Measurements from ENCODE around the gene WNT4. TPM values are rescaled to one million over a fixed set of nuclear protein-coding genes. Genes with fewer than 3 reads are reported as not detected.

WNT4 gene
- total RNA-seq, 2 donors from 2014 or later, result 2.5 to 3.1 TPM

DNA sequence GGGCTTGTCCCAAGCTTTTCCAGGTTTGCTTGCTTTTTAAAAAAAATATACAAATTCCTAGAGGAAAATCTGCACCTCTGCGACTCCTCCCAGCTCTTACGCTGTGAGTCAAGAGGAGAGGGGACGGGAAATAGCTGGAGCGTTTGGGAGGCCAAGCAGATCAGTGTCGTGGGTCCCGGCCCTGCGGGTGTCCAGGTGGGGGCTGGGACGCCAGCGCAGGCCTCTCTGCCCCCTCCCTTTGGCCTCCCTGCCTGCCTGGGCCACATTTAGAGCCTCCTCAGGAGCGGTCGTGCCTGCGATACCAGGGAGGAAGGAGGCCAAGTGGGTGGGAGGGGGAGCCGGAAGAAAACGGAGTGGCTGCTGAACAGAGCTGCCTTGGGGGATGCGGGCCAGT lies 9.0 kb downstream of the WNT4 start:
- intact Hi-C loops (cut with DNase I, micrococcal nuclease), result no loop called here
- DNase-seq, result no peak
- ATAC-seq, result no peak

DNA sequence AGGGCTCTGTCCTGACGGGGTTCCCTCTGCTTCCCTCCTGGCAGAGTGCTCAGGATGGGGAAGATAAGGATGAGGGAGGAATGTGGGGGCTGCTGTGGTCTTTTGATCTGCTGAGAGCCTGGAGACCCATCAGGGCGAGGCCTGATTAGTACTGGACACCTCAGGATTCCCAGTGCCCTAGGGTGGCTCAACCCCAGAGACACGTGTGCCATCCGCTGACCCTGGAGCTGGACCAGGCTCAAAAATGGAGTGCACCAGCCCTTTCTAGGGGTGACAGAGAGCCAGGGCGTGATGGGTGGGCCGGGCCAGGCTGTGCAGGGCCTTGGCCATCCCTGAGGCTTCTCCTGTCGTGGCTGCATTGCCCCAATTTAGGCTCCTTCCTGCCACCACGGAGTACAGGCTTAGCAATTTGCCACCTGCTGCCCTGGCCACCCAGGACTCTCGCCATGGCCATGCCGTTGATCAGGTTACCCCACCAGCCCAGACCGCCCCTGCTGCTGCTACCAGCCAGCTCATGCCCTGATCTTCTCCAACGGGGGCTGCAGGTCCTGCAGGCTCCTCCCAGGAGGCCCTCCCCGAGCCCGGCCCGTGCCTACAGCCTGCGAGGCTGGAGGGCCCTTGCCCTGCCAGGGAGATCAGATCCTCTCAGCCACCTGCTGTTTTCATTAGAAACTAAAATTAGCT lies 9.5 kb downstream of the WNT4 start:
- DNase-seq (no peak), ATAC-seq (no peak)
- intact Hi-C loops (cut with DNase I, micrococcal nuclease), result no loop called here

DNA sequence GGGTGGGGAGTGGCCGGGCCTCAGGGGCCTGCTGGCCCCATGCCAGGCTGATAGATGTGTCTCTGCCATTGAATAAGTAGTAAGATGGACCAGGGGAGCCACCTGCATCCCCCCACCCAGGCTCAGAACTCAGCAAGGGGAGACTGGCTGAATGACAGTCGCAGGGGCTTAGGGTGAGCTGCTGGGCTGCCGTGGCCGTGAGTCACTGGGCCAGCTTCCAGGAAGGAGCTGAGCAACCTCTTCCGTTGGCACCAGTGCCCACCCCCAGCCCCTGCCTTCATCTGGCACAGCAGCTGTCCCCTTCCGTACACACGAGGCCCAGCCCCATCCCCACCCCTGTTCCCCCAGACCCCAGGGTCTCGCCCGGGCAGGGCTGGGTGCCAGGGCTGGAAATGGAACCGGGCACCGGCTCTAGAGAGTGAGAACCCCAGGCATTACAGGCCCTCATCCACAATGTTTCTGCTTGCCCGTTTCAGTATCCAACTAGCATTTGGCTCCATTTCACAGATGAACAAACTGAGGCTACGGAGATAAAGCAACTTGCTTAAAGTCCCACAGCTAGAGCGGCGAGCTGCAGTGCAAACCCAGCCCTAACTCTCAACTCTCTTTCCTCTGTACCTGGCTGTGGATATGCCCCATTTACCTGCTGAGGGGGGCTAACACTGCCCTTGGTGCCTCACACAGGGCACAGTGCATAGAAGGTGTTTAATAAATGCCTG lies 10.2 kb downstream of the WNT4 start:
- no peak for ATAC-seq
- no peak for DNase-seq
- intact Hi-C loops (cut with DNase I, micrococcal nuclease), result no loop called here

DNA sequence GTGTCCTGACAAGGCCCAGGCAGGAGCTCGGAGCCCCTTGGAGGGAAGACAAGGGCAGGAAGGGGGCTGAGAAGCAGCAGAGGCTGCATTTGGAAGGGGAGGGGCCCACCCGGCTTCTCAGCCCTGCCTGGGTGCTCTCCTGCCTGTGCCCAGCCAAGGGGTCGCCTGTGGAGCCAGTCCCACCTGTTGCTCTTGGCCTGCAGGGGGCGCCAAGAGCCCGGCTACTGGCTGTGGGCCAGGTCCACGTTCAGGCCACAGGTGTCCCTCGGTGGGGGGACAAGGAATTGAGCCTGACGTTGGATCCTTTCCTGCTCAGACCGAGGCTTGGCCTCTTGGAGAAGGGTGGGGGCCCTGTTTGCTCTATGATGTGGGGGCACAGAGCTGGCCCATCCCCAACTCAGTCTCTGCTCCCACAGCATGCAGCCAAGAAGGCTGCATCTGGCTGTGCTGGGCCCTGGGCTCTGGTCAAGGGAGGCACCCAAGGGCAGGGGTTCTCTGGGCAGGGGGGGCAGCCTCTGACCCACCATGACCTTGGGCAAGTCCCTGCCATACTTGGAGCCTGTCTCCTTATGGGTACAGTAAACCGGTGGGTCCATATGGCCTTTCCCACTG lies 10.9 kb downstream of the WNT4 start:
- ATAC-seq (peak; percentile 77), DNase-seq (peak in 1 of 2 donors; percentile 71)
- intact Hi-C loops (cut with DNase I, micrococcal nuclease), result no loop called here

DNA sequence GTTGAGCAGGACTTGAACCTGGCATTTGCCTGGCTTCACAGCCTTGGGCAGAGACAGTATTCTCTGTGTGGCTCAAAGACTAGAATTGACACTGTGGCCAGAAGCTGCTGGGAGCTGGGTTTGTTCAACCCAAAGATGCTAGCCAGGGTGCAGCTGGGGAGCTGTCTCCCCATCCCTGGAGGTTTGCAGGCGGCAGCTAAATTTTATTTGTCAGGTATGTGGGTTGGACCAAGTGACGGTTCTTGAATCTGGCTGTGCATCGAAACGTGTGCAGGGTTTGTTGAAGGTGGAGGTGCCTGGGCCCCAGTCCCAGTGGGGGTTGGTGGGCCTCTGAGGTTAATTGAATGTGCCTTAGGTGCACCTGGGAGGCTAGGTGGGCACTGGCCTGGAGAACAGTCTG lies 11.8 kb downstream of the WNT4 start:
- intact Hi-C loops (cut with DNase I, micrococcal nuclease), result no loop called here
- ATAC-seq, result no peak
- DNase-seq, result no peak

DNA sequence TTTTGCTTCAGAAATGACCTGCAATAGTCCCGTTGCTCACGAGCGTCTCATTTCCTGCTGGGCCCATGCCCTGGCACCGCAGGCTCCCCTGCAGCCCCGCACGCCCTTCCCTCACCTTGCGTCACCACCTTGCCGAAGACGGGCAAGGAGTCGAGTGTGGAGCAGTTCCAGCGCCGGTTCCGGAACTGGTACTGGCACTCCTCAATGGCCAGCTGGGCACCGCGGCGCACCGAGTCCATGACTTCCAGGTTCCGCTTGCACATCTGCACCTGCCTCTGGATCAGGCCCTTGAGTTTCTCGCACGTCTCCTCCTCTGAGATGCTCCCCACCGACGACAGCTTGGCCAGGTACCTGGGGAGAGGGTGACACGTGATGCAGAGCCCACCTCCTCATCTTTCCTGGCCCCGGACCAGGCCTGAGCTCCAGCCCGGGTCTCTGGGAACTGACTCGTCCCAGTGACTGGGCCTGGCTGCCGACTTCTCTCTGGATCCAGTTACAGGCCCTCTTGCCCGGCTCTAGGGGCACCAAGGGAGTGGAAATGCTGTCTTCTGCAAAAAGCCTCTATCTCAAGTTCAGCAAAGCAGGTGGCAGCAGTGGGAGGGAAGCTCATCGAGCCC lies 13.3 kb downstream of the WNT4 start:
- ATAC-seq (no peak), DNase-seq (no peak)
- intact Hi-C loops (cut with DNase I, micrococcal nuclease), result no loop called here

DNA sequence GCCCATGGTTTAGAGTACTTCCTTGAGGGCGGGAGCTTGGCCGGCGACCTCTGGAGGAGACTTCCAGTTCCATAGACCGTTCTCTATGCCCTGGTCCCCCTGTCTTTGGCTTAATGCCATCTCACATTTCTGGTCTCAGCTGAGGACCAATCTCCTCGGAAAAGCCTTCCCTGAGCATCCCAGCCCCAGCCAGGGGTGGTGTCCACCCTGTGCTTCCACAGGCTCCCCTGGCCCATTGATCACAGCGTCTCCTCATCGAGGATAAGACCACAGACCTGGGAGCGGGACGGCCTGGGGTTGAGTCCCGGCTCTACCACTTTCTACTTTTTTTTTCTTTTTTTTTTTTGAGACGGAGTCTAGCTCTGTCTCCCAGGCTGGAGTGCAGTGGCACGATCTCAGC lies 14.5 kb downstream of the WNT4 start:
- no peak for DNase-seq
- ATAC-seq, result no peak
- intact Hi-C loops (cut with DNase I, micrococcal nuclease), result no loop called here

DNA sequence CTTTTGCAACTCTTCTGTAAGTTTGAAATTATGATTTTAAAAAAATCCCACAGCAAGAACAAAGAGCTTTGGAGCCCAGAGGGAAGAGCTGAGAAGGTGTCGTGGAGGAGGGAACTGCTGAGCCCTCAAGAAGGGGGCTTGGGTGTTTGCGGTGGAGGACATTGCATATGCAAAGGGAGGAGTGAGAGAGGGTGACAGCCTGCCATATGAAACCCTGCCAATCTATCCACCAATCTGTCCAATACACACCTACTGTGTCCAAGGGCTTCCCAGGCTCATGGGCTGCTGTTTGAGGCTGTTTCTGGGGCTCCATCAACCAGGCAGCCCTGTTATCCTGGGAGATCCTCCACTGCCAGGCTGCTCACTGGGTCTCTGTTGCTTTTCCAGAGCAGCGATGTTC lies 15.2 kb downstream of the WNT4 start:
- no peak for ATAC-seq
- no peak for DNase-seq
- intact Hi-C loops (cut with DNase I, micrococcal nuclease), result no loop called here

DNA sequence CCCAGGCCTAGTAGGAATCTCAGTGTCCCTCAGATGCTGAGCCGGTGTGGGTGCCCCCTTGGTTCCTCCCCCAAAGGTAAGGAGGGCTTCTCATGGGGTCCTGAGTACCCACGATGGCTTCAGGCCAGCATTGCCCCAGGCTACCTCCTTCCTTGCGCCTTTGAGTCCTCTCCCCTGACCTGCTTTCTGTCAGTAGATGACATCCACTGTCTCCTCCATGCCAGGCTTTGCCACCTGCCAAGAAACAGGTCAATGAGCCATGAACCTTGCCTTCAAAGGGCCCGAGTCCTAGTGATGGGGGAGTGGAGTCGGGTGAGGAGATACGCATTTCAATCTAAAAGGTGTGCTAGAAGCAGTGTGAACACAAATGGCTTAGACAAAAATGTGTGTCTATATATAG lies 15.6 kb downstream of the WNT4 start:
- intact Hi-C loops (cut with DNase I, micrococcal nuclease), result no loop called here
- ATAC-seq, result no peak
- no peak for DNase-seq

DNA sequence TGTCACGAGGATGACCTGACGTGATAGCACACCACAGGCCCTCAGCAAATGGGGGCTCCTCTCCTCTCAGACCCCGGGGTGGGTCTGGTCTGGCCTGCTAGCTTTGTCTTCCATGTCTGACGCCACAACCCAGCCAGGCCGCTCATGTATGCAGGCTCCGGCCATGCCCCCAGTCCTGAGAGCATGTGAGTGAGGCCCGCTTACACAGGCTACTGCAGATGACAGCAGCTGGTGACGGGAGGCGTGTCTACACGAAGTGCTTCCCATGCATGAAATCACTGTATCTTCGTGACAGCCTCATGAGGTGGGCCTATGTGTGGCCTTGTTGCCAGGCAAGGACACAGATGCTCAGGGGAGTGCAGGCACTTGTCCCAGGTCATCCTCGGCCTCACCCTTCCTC lies 16.4 kb downstream of the WNT4 start:
- intact Hi-C loops (cut with DNase I, micrococcal nuclease), result no loop called here
- ATAC-seq, result no peak
- DNase-seq, result no peak

DNA sequence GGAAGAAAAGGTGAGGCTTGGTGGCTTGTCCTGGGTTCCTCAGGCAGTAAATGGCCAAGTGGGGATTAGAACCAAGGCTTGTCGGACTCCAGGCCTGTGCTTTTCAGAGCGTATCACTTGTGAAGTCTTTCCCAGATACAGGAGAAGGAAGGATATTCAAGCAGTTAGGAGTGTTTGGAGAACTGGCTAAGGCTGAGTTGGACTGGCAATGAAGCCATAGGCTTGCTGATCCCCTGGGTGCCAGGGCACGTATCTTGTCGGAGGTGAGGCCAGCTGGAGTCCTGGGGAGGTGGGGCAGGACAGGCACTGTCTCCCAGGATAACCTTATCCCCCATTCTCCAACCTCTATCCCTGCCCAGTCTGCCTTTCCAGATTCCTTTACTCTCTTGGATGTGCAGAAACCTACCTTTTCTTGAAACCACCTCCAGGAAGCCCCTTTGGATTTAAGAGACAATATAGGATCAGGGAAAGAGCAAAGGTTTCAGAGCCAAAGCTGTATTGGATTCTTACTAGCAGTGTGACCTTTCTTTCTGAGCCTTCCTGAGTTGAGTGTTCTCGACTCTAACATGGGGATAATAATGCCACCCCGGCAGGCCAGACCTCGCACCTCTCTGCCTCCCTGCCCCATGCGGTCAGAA lies 18.2 kb downstream of the WNT4 start:
- DNase-seq (no peak), ATAC-seq (no peak)
- intact Hi-C loops (cut with DNase I, micrococcal nuclease), result no loop called here

DNA sequence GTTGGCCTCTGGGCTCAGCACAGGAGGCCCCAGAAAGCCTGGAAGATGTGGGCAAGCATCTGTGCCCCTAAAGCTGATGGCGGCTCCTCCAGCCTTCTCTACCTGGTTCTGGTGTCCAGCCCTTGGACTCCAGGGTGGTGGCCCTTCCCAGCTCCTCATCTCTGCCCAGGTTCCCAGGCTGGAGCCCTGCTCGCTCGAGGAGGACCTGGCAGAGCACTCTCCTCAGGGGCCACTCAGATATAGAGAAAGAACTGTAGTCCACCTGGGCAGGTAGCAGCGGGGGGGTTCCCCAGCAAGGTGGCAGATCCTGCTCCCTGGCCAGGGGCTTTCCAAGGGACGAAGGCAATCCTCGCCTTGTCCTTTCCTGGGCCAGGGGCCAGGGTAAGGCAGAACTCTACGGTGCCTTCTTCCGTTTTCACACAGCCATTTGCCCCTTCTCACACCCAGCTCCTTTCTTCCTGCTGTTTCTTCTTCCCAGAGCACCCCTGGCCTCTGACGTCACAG lies 18.9 kb downstream of the WNT4 start:
- DNase-seq, result no peak
- intact Hi-C loops (cut with DNase I, micrococcal nuclease), result no loop called here
- no peak for ATAC-seq

DNA sequence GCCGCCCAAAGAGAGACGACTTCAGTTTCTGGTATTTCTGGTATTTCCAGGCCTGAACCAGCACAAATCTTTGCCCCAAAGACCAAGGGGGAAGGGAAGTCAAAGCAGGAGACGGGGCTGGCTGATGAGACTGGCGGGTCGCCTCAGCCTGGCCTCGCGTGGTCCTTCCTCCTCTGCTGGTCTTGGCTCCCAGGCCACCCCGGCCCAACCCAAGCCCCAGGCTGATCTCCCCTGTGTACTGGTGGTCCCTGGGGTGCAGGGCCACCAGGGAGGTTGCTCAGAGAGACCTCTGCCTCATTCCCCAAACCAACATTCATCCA lies 19.9 kb downstream of the WNT4 start:
- intact Hi-C loops (cut with DNase I, micrococcal nuclease), result no loop called here

DNA sequence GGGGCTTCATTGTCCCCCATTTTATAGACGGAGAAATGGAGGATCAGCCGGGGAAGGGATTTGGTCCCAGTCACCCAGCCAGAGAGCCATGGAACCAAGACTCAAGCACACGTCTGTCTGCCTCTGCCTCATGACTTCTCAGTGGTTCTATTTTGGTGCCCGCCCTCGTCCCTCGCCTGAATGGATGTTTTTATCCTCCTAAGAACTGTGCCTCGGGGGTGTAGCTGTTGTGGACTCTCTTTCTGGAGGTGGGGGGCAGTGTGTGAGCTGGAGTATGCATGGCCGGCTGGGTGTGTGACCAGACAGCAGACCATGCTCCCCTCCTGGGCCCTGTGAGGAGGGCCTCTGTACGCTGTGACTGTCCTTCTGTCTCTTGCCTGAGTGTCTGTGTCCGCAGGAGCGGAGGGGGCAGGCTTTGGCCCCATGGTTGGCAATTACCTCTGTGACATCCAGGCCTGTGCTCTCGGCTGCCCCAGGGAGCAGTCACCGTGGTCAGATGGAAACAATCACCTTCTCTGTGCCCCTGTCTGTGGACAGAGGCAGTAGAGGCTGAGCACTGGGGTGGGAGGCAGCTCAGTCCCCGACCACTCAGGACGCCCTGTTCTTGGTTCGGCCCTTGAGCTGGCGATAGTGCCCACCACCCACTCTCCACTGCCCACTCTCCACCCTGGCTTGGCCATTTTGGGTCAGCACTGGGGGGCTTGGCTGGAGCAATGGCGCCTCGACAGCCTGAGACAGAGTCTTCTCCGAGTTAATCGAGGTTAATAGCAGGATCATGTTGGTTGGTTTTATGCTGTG lies 20.4 kb downstream of the WNT4 start:
- intact Hi-C loops (cut with DNase I, micrococcal nuclease), result no loop called here
- no peak for ATAC-seq
- no peak for DNase-seq

More for the DNA sequence above, 19.9 kb downstream of the WNT4 start:
- DNase-seq (no peak), ATAC-seq (no peak)

DNA sequence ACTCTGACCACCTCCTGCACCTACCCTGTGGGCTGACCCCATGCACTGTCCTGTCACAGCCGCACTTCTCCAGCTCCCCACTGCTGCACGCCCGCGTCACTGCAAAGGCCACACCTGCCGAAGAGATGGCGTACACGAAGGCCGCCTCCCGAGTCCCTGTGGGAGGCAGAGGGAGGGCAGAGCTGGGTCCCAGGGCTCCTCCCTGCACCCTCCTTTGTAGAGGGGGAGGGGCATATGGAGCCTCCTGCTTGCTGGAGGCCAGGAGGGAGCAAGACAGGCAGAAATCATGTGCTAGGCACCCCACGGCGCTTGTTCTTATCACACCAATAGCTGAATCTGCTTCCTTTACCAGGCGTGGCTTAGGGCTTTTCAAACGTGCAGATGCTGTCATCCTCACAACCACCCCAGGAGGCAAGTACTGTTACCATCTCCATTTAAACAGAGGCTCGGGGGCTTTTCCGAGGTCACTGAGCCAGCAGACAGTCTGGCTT lies 21.4 kb downstream of the WNT4 start:
- ATAC-seq, result no peak
- intact Hi-C loops (cut with DNase I, micrococcal nuclease), result no loop called here
- no peak for DNase-seq

DNA sequence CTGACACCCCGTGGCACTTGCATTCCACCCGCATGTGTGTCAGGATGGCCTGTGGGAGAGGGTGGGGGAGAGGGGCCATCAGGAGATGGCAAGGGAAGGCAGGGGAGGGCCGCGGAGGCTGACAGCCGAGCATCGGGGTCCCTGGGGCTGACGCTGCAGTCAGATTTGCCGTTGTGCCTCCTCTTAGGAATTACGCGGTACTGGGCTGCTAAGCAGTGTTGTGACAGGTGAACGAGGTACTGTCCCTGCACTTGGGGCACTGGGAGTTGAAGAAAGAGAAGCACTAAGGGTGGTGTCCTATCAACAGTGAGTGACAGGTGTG lies 22.5 kb downstream of the WNT4 start:
- no peak for DNase-seq
- intact Hi-C loops (cut with DNase I, micrococcal nuclease), result no loop called here

DNA sequence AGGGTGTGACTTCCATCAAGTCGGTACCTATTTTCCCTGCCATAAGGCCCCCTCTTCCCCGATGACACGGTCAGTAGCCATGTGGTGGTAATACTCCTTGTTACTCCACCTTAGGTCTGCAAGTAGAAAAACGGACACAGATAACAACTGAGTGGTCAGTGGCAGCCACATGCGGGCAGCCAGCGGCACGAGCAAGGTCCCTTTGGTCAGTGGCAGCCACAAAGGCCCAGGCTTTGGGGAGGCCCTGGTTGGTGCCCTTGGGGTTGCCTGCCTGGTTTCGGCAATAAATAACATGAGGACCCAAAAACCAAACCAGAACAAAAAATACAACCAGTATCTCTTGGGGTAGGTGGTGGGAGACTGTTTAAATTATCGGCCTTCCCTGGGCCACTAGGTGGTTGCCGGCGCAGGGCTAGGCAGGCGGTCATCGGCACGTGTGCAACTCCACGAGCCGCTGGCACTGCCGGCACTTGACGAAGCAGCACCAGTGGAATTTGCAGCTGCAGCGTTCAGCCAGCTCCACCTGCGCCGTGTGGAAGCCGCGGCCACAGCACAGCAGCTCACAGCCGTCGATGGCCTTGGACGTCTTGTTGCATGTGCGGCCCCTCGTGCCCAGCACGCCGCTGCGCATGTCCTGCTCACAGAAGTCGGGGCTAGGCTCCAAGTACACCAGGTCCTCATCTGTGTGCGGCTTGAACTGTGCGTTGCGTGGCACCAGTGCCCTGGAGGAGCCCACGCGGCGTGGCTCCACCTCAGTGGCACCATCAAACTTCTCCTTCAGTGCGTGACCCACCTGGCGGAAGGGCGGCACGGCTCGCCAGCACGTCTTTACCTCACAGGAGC lies 23.1 kb downstream of the WNT4 start:
- DNase-seq (no peak), ATAC-seq (no peak)
- intact Hi-C loops (cut with DNase I, micrococcal nuclease), result no loop called here

More for the DNA sequence above, 22.5 kb downstream of the WNT4 start:
- no peak for ATAC-seq
